ENCODE results near the gene CIDEB.
"Not testable (repeated sequence)": the region's sequence is repeated elsewhere in the genome, so short reads cannot be mapped to it uniquely, and the experiment has no call there.

CIDEB gene

GRCh38 chr14:24332268-24332993 is 24.7 kb upstream of the CIDEB start:
- DNase-seq (ENCODE audit: low spot score) = no peak

GRCh38 chr14:24331731-24332267 is 24.0 kb upstream of the CIDEB start:
- DNase-seq (ENCODE audit: low spot score) = no peak

DNA sequence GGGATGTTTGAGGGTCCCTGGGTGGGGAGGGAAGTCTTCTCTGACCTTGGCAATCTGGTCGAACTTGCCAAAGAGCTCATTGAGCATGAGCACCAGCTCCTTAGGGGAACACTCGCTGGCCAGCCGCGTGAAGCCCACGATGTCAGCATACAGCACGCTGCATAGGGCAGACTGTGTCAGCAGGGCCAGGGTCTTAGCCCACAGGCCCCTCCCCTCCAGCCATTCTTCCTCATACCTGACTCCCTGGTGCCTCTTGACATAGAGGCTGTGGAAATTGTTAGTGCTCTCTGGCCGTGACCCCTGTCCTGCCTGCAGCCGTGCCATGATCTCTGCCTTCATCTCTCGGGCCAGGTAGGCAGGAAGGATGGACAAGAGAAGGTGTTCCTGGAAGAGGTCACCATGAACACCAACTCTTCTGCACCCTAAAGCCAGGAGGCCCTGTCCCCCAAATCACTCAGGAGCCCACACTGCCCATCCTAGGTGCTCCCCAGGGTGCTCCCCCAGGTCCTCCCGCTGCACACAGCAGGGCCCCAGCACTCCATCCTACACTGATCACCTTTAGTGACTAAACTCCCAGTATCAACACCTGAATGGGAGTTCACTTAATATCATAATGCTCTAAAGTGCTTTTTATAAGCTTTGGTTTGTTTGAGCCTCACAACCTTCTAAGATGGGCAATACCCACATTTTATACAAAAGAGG is 23.3 kb upstream of the CIDEB start:
- DNase-seq (ENCODE audit: low spot score) = no peak

DNA sequence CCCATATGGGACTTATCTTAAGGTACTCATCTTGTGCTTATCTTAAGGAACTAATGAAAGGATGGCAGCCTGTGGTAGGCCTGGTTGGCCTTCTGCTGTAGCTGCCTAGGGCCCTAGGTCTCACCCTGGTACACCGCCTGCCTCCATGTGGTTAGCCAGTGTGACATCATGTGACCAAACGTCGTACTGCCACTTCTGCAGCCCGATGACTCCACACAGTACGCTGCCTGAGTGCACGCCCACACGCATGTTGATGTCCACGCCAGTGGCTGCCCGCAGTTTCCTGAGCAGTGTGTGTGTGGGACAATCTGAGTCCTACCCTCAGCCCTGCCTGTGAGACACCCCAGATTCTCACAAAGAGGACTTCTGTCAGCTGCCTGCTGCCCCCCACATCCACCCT is 22.0 kb upstream of the CIDEB start:
- no peak for DNase-seq (ENCODE audit: low spot score)

DNA sequence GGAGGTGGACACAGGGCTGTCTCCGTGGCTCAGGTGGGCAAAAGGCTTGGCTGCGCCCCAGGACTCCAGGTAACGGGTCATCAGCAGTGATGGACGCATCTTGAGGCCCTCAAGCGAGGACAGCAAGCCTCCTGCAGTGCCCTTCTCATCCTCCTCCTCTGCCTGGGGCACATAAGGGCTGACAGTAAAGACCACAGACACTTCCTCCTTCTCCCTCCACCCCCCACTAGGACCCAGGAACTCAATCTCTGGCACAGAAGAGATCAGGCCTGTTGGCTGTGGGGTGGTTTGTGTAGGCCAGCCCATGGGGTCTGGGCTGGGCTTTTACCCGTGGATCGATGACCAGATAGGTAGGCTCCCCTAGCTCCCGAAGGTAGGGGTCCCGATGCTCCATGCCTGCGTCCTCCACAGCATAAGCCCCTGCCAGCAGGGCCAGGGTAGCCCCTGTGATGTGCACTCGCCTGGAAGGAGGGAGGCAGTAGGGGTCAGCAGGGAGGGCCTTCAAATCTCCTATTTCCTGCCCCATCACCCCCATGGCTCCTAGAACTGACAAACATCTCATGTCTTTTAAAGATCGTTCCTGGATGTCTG is 21.4 kb upstream of the CIDEB start:
- DNase-seq (ENCODE audit: low spot score) = no peak

- DNase-seq (ENCODE audit: low spot score) = not testable (repeated sequence)
Observed at GRCh38 chr14:24327914-24328313, 20.1 kb upstream of the CIDEB start.

GRCh38 chr14:24327303-24327702 is 19.5 kb upstream of the CIDEB start:
- no peak for DNase-seq (ENCODE audit: low spot score)

- DNase-seq (ENCODE audit: low spot score) = no peak
Observed at GRCh38 chr14:24325963-24326362, 18.2 kb upstream of the CIDEB start.

GRCh38 chr14:24325041-24325530 is 17.3 kb upstream of the CIDEB start:
- DNase-seq (ENCODE audit: low spot score) = no peak

DNA sequence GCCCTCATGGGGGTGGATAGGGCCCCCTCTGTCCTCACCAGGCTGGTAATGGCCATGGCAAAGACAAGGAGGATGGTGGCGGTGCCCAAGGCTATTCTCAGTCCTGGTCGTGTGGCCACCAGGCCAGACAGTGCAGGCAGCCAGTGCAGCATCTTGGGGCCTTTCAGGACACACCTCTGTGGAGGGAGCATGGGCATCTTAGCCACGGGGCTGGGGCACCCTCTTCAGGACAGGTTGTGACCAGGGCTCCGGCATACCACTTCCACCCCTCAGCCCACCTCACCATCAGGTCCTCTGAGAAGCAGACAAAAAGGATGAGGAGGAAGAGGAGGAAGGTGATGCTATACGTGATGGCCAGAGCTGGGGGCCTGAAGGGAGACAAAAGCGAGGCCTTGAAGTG is 16.2 kb upstream of the CIDEB start:
- DNase-seq (ENCODE audit: low spot score) = no peak

DNA sequence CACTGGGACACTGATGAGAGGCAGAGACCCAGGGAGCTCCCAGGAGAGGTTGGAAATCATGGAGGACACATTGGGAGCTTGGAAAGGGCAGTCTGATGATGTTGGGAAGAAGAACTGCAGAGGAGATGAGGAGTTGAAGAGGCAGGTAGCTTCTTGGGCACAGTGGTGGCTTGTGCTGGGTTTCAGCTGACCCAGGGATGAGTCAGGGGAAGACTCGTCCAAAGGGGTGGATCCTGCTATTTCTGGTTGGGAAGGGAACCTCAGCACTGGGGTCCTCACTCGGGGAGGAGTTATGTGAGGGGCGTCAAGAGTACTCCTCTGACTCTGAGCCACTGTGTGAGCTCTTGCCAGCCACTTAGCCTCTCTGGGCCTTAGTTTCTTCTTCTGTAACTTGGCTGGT is 15.6 kb upstream of the CIDEB start:
- DNase-seq (ENCODE audit: low spot score) = no peak

DNA sequence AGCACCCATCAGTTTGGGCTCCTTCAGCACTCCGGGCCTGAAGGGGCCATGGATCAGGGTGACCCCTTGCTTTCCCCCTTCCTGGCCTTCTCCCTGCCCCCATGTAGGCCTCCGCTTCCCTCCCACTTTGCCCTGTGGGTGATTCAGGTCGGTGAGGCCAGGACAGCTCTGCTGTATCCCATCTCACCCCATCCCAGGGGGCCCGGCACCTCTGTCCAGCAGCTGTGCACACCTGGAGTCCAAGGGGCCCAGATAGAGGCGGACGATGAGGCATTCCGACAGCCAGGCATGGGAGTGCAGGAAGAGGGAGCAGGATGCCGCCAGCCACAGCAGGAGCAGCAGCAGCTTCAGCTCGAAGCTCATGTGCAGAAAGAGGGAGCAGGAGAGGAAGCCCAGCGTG is 14.9 kb upstream of the CIDEB start:
- no peak for DNase-seq (ENCODE audit: low spot score)

GRCh38 chr14:24321212-24321975 is 13.6 kb upstream of the CIDEB start:
- DNase-seq (ENCODE audit: low spot score) = no peak

- no peak for DNase-seq (ENCODE audit: low spot score)
Observed at GRCh38 chr14:24317141-24317928, 9.6 kb upstream of the CIDEB start.

GRCh38 chr14:24316597-24316950 is 8.8 kb upstream of the CIDEB start:
- DNase-seq (ENCODE audit: low spot score) = no peak

DNA sequence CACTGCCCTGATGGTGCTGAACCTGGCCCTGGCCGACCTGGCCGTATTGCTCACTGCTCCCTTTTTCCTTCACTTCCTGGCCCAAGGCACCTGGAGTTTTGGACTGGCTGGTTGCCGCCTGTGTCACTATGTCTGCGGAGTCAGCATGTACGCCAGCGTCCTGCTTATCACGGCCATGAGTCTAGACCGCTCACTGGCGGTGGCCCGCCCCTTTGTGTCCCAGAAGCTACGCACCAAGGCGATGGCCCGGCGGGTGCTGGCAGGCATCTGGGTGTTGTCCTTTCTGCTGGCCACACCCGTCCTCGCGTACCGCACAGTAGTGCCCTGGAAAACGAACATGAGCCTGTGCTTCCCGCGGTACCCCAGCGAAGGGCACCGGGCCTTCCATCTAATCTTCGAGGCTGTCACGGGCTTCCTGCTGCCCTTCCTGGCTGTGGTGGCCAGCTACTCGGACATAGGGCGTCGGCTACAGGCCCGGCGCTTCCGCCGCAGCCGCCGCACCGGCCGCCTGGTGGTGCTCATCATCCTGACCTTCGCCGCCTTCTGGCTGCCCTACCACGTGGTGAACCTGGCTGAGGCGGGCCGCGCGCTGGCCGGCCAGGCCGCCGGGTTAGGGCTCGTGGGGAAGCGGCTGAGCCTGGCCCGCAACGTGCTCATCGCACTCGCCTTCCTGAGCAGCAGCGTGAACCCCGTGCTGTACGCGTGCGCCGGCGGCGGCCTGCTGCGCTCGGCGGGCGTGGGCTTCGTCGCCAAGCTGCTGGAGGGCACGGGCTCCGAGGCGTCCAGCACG is 8.2 kb upstream of the CIDEB start:
- no peak for DNase-seq (ENCODE audit: low spot score)

DNA sequence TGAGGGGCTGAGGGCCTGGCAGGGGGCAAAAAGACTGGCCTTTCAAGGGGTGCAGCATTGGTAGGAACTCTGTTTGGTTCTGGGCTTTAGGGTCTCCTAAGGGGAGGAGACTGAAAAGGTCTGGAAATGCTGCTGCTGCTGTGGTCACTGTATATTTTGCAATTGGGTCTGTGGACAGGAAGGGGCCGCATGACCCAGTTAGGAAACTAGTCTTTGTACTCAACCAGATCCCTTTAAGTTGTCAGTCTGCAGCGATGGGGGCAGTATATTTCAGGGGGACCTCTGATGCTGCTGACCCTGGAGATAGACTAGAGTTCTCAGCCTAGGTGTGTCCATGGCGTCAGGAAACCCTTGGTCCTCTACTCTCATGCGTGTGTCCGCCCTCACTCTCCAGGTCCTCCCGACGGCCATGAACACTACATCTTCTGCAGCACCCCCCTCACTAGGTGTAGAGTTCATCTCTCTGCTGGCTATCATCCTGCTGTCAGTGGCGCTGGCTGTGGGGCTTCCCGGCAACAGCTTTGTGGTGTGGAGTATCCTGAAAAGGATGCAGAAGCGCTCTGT is 7.5 kb upstream of the CIDEB start:
- no peak for DNase-seq (ENCODE audit: low spot score)

GRCh38 chr14:24314377-24315193 is 6.8 kb upstream of the CIDEB start:
- DNase-seq (ENCODE audit: low spot score) = no peak

DNA sequence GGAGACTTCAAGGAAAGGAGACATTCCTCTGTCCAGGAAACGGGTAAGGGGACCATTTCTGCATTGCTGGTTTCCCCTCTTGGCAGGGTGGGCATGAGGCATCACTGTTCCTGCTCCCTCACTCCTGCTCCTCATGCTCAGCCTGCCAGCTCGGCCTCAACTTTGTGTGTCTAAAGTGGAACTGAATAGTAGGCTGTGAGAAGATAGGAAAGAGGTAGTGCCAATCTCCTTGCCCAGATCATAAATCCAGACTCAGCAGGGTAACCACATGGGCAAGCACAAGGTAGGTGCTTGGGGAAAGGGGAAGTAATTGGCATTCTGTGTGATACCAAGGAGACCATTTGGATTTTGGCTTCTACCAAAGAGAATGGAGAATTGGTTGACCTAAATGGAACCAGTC is 6.1 kb upstream of the CIDEB start:
- no peak for DNase-seq (ENCODE audit: low spot score)
